ENCODE data around the gene LMO1. TPM values are rescaled to one million over a fixed set of nuclear protein-coding genes. Genes with fewer than 3 reads are reported as not detected.

Gene LMO1
- total RNA-seq, 6 experiments from 2014 or later = not detected

DNA sequence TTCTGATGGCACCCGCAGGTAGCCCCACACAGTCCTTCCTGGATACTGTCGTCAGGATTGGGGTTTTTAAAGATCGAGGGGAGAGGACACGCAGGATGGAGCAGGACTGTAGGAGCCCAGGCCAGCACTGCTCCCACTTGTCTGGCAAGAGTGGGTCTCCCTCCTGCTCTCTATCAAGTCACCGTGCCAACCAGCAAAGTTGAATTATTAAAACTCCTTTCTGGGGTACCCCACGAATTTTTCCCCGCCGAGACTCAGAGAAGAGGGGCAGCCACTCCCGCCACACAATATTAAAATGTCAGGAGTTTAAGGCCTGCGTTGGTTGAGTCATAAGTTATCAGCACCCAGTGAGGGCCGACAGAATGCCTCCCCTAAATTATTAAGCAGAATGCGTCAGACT lies 10.1 kb downstream of the LMO1 start:
- TF ChIP-seq POLR2A (IDR thresholded peaks at IDR 0.05) = no peak
- TF ChIP-seq, protein P1, sequence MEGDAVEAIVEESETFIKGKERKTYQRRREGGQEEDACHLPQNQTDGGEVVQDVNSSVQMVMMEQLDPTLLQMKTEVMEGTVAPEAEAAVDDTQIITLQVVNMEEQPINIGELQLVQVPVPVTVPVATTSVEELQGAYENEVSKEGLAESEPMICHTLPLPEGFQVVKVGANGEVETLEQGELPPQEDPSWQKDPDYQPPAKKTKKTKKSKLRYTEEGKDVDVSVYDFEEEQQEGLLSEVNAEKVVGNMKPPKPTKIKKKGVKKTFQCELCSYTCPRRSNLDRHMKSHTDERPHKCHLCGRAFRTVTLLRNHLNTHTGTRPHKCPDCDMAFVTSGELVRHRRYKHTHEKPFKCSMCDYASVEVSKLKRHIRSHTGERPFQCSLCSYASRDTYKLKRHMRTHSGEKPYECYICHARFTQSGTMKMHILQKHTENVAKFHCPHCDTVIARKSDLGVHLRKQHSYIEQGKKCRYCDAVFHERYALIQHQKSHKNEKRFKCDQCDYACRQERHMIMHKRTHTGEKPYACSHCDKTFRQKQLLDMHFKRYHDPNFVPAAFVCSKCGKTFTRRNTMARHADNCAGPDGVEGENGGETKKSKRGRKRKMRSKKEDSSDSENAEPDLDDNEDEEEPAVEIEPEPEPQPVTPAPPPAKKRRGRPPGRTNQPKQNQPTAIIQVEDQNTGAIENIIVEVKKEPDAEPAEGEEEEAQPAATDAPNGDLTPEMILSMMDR (IDR thresholded peaks at IDR 0.05) = no peak
- WGBS (ENCODE audit: insufficient coverage, low coverage, low lambda C conversion rate, missing lambda C conversion rate) = 70% methylated on average over 7 of the region's 12 CpGs
- Histone ChIP-seq H3K36me3 (no peaks in the 10 kb centered on the region), H3K4me1 (no peaks in the 10 kb centered on the region), H3K27me3 (no peaks in the 10 kb centered on the region), H3K4me3 (no peak overlapping the region), H3K9me3 (no peaks in the 10 kb centered on the region), H3K27ac (no peak overlapping the region)
- no peak for ATAC-seq
- intact Hi-C loops (cut with DNase I) = no loop called here
- DNase-seq = peak in 1 of 3 donors; percentile 17

DNA sequence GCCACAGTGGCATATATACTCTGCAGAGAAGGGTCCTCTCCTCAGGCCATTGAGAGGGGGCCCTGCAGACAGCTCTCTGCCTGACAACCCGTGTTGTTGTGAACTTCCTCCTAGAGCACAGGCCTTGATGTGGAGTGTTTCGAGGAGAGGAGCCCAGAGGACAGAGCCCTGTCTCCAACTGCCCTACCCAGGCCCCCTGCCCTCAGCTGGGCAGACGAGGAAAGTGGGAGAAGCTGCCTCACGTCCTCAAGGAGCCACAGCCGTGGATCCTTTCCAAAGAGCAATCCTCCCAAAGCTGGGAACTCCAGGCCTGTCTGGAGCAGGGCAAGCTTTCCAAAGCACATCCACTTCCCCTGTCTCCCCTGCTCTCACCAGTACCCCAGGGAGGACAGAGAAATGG lies 10.7 kb downstream of the LMO1 start:
- H3K4me1 ChIP-seq = no peaks in the 10 kb centered on the region
- H3K9me3 ChIP-seq = no peaks in the 10 kb centered on the region
- no peak overlapping the region for H3K27ac ChIP-seq

DNA sequence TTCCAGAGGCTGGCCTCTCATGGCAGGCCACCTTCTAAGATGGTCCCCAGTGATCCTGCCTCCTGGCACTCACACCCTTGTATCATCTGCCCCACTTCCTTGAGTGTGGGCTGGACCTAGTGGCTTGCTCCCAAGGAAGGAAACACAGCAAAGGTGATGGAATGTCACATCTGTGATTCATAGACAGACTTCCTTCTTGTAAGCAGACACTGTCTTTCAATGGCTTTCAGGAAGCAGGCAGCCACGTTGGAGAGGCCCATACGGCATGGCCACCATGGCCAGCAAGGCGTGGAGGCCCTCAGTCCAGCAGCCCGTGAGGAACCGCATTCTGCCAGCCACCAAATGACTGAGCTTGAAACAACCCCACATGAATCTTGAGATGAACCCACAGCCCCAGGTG lies 11.3 kb downstream of the LMO1 start:
- DNase-seq = peak in 1 of 3 donors; percentile 21
- Histone ChIP-seq H3K4me1 (no peaks in the 10 kb centered on the region), H3K27me3 (no peaks in the 10 kb centered on the region), H3K27ac (no peak overlapping the region), H3K36me3 (no peaks in the 10 kb centered on the region), H3K9me3 (no peaks in the 10 kb centered on the region), H3K4me3 (no peak overlapping the region)
- whole genome bisulfite sequencing (ENCODE audit: insufficient coverage, low coverage, low lambda C conversion rate, missing lambda C conversion rate) = 53% methylated on average over 4 of the region's 5 CpGs
- intact Hi-C loops (cut with DNase I) = no loop called here
- TF ChIP-seq, protein P1 (IDR thresholded peaks at IDR 0.05) = no peak
- no peak for TF ChIP-seq POLR2A (IDR thresholded peaks at IDR 0.05)
- no peak for ATAC-seq

More for the DNA sequence above, 10.7 kb downstream of the LMO1 start:
- Histone ChIP-seq H3K4me3 (no peak overlapping the region), H3K36me3 (no peaks in the 10 kb centered on the region), H3K27me3 (no peaks in the 10 kb centered on the region)
- intact Hi-C loops (cut with DNase I) = no loop called here
- ATAC-seq (no peak), DNase-seq (peak in 2 of 3 donors; percentile 13 to 19)
- TF ChIP-seq POLR2A (IDR thresholded peaks at IDR 0.05) = no peak
- TF ChIP-seq, protein P1 (IDR thresholded peaks at IDR 0.05) = no peak
- no CpG with 5 or more reads among the region's 5 CpGs for WGBS (ENCODE audit: insufficient coverage, low coverage, low lambda C conversion rate, missing lambda C conversion rate)

DNA sequence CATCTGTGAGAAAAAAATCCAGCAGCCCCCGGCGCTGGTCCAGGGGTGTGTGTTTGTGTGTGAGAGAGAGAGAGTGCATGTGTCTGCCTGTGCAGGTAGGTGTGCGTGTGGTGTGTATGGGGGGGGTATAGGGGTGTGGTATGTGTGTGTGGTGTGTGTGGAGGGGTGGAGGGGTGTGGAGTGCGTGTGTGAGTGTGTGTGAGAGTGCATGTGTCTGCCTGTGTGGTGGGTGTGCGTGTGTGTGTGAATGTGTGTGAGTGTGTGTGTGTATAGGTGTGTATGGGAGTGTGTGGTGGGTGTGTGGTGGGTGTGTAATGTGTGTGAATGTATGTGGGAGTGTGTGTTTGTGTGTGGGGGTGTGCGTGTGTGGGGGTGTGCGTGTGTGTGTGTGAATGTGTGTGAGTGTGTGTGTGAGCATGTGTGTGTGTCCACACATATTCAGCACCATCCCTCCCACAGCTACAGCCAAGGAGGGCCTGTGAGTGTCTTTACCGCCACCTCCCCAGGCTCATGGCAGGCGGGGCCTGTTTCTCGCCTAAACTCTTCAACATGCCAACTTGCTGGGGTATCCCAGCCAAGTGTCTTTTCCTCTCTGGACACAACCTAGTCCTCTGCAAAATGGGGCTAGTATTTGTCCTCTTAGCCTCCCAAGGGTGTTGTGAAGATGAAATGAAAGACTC lies 11.9 kb downstream of the LMO1 start:
- H3K9me3 ChIP-seq = no peaks in the 10 kb centered on the region
- no peak overlapping the region for H3K4me3 ChIP-seq
- intact Hi-C loops (cut with DNase I) = no loop called here
- no peaks in the 10 kb centered on the region for H3K36me3 ChIP-seq
- TF ChIP-seq, protein P1 (IDR thresholded peaks at IDR 0.05) = no peak
- no peak for TF ChIP-seq POLR2A (IDR thresholded peaks at IDR 0.05)
- DNase-seq (peak in 2 of 3 donors; percentile 22 to 25), ATAC-seq (no peak)
- 73% methylated on average over 5 of the region's 10 CpGs for WGBS (ENCODE audit: insufficient coverage, low coverage, low lambda C conversion rate, missing lambda C conversion rate)
- H3K4me1 ChIP-seq = no peaks in the 10 kb centered on the region
- H3K27me3 ChIP-seq = no peaks in the 10 kb centered on the region
- H3K27ac ChIP-seq = no peak overlapping the region

Measured in right lobe of liver (tissue), 6 donors.